A673 (cell line): ENCODE measurements around the gene SACM1L.

Experiments
- CTCF ChIP-seq: fragments of 300-800, 200-600 bp; sonication (generic); conservative IDR thresholded peaks from 2 replicates; pipeline ENCODE4 v1.5.1; 2017; ENCODE audit warnings: low read depth, mild to moderate bottlenecking, antibody characterized with exemption, low read length, moderate library complexity, mixed read lengths
- EZH2 ChIP-seq: fragments of 200-600 bp; sonication (generic); IDR thresholded peaks from 2 replicates; pipeline ENCODE4 v1.6.1; 2017; ENCODE audit warnings: borderline replicate concordance, low read depth, mild to moderate bottlenecking, mixed read lengths, antibody characterized with exemption, low read length; ENCODE audit not compliant: poor library complexity, severe bottlenecking

GRCh38 chr3:45749880-45750279 lies 60.7 kb downstream of the SACM1L start:
- TF ChIP-seq CTCF = no peak
- TF ChIP-seq EZH2 = no peak
